ENCODE data around the gene ZFAND3. TPM values are rescaled to one million over a fixed set of nuclear protein-coding genes. Genes with fewer than 3 reads are reported as not detected.

ZFAND3 gene
- total and polyA plus RNA-seq, 2 donors (not counting 1 experiment from before 2014, with no cell fraction given) = 13.5 to 58.3 TPM

GRCh38 chr6:38146734-38147027, 327.2 kb downstream of the ZFAND3 start:
- no peaks in the 10 kb centered on the region for H3K4me1 ChIP-seq (ENCODE audit: control insufficient read depth in 2 of 2, insufficient read depth in 2 of 2, low read length in 2 of 2)
- H3K4me2 ChIP-seq (replicated peaks; ENCODE audit: low read depth, low read length, poor library complexity, severe bottlenecking) = no peak overlapping the region
- WGBS (ENCODE audit: insufficient coverage) = 100% methylated on average over 1 of the region's 1 CpG
- no peak overlapping the region for H3K4me3 ChIP-seq (ENCODE audit: control extremely low read depth in 1 of 5, extremely low read depth in 1 of 5, insufficient read depth in 1 of 5, low read depth in 2 of 5, low read length in 4 of 5)
- no peaks in the 10 kb centered on the region for H3K27me3 Mint-ChIP-seq
- no peak overlapping the region for H3K27ac ChIP-seq (ENCODE audit: low read length in 2 of 2)
- TF ChIP-seq EZH2 (IDR thresholded peaks at IDR 0.05; ENCODE audit: borderline replicate concordance, insufficient read depth, low read depth, low read length, poor library complexity, severe bottlenecking) (no peak), CTCF (IDR thresholded peaks at IDR 0.05) (no peak)
- ATAC-seq (ENCODE audit: low read depth) (no peak), DNase-seq (no peak)
- H3K9me3 ChIP-seq (ENCODE audit: control extremely low read depth in 1 of 3, control insufficient read depth in 2 of 3, insufficient read depth in 1 of 3, low read length in 2 of 3) = no peaks in the 10 kb centered on the region
- no peaks in the 10 kb centered on the region for H3K4me1 Mint-ChIP-seq
- H3K9ac ChIP-seq (ENCODE audit: low read length) = no peak overlapping the region
- no peaks in the 10 kb centered on the region for H3K79me2 ChIP-seq (ENCODE audit: control insufficient read depth, insufficient read depth, low read length)
- H2AFZ ChIP-seq (ENCODE audit: insufficient read depth, low read depth, low read length, poor library complexity, severe bottlenecking) = no peak overlapping the region
- ChIA-PET CTCF (no interaction called here), POLR2A (interaction anchor here (0.6 kb wide), 1 partner anchor 574 kb away, joined by 3 read pairs; no protein-coding TSS in a partner anchor)
- peaks cover 9 to 21% of the 10 kb centered on the region in 2 experiments for H3K36me3 ChIP-seq (replicated peaks in 1 of 2; ENCODE audit: control extremely low read depth in 1 of 2, control insufficient read depth in 1 of 2, extremely low read depth in 1 of 2, insufficient read depth in 2 of 2, low read length in 1 of 2)
- peaks cover 19% of the 10 kb centered on the region for H4K20me1 ChIP-seq (ENCODE audit: control insufficient read depth, insufficient read depth, low read length, poor library complexity, severe bottlenecking)
- intact Hi-C loops (cut with micrococcal nuclease) = no loop called here
- H3K27me3 ChIP-seq (replicated peaks in 1 of 4; ENCODE audit: control extremely low read depth in 1 of 4, control insufficient read depth in 3 of 4, insufficient read depth in 4 of 4, low read length in 3 of 4) = no peaks in the 10 kb centered on the region
- no peak overlapping the region for H3K27ac Mint-ChIP-seq
- H3K4me3 Mint-ChIP-seq = no peak overlapping the region
- H3K9me3 Mint-ChIP-seq (ENCODE audit: insufficient read depth) = no peaks in the 10 kb centered on the region

GRCh38 chr6:38148606-38149005, 329.1 kb downstream of the ZFAND3 start:
- H3K27ac ChIP-seq (ENCODE audit: low read length in 2 of 2) = no peak overlapping the region
- Mint-ChIP-seq H3K4me1 (no peaks in the 10 kb centered on the region), H3K9me3 (ENCODE audit: insufficient read depth) (no peaks in the 10 kb centered on the region), H3K27me3 (no peaks in the 10 kb centered on the region), H3K4me3 (no peak overlapping the region), H3K27ac (peak overlapping the region; percentile 10)
- H3K9me3 ChIP-seq (ENCODE audit: control extremely low read depth in 1 of 3, control insufficient read depth in 2 of 3, insufficient read depth in 1 of 3, low read length in 2 of 3) = no peaks in the 10 kb centered on the region
- ChIA-PET POLR2A (no interaction called here), CTCF (interaction anchor here (1.0 kb wide), 1 partner anchor 345 kb away, joined by 3 read pairs; no protein-coding TSS in a partner anchor)
- ATAC-seq (ENCODE audit: low read depth) (no peak), DNase-seq (no peak)
- H3K4me2 ChIP-seq (replicated peaks; ENCODE audit: low read depth, low read length, poor library complexity, severe bottlenecking) = no peak overlapping the region
- no peaks in the 10 kb centered on the region for H3K79me2 ChIP-seq (ENCODE audit: control insufficient read depth, insufficient read depth, low read length)
- WGBS (ENCODE audit: insufficient coverage) = 90% methylated on average over 2 of the region's 2 CpGs
- H3K9ac ChIP-seq (ENCODE audit: low read length) = no peak overlapping the region
- H4K20me1 ChIP-seq (ENCODE audit: control insufficient read depth, insufficient read depth, low read length, poor library complexity, severe bottlenecking) = peaks cover 19% of the 10 kb centered on the region
- H2AFZ ChIP-seq (ENCODE audit: insufficient read depth, low read depth, low read length, poor library complexity, severe bottlenecking) = no peak overlapping the region
- peaks cover 0 to 9% of the 10 kb centered on the region in 2 donors for H3K4me1 ChIP-seq (ENCODE audit: control insufficient read depth in 2 of 2, insufficient read depth in 2 of 2, low read length in 2 of 2)
- H3K27me3 ChIP-seq (replicated peaks in 1 of 4; ENCODE audit: control extremely low read depth in 1 of 4, control insufficient read depth in 3 of 4, insufficient read depth in 4 of 4, low read length in 3 of 4) = no peaks in the 10 kb centered on the region
- TF ChIP-seq CTCF (IDR thresholded peaks at IDR 0.05) (no peak), EZH2 (IDR thresholded peaks at IDR 0.05; ENCODE audit: borderline replicate concordance, insufficient read depth, low read depth, low read length, poor library complexity, severe bottlenecking) (no peak)
- peaks cover 2 to 32% of the 10 kb centered on the region in 2 experiments for H3K36me3 ChIP-seq (replicated peaks in 1 of 2; ENCODE audit: control extremely low read depth in 1 of 2, control insufficient read depth in 1 of 2, extremely low read depth in 1 of 2, insufficient read depth in 2 of 2, low read length in 1 of 2)
- H3K4me3 ChIP-seq (ENCODE audit: control extremely low read depth in 1 of 5, extremely low read depth in 1 of 5, insufficient read depth in 1 of 5, low read depth in 2 of 5, low read length in 4 of 5) = no peak overlapping the region
- intact Hi-C loops (cut with micrococcal nuclease) = no loop called here
